ENCODE data around the gene REXO2. TPM values are rescaled to one million over a fixed set of nuclear protein-coding genes. Genes with fewer than 3 reads are reported as not detected.

REXO2 gene
- total RNA-seq, 2 experiments from 2014 or later = 59.9 to 65.0 TPM

- Histone ChIP-seq H3K9me2 (ENCODE audit: insufficient read depth, low read length) (0 out of 2 replicates have a peak, but pooled peaks cover 3% of the 10 kb centered on the region), H3K36me3 (ENCODE audit: insufficient read depth, low read length) (peaks cover 30% of the 10 kb centered on the region), H3K4me1 (ENCODE audit: insufficient read depth, low read length, poor library complexity, severe bottlenecking) (peaks cover 21% of the 10 kb centered on the region), H3K4me3 (ENCODE audit: low read depth, low read length, poor library complexity, severe bottlenecking) (no peak overlapping the region), H3K79me2 (ENCODE audit: insufficient read depth, low read depth, low read length) (peaks cover 16% of the 10 kb centered on the region; the same call in 1 of the 2 replicates), H3K9me3 (ENCODE audit: low read length) (no peaks in the 10 kb centered on the region), H4K20me1 (ENCODE audit: insufficient read depth, low read length) (no peaks in the 10 kb centered on the region), H3K4me2 (ENCODE audit: low read length) (no peak overlapping the region), H2AFZ (ENCODE audit: low read length) (no peak overlapping the region), H3K27ac (ENCODE audit: low read depth, low read length, poor library complexity, severe bottlenecking) (no peak overlapping the region)
- no peak for TF ChIP-seq EZH2phosphoT487 (IDR thresholded peaks at IDR 0.05; ENCODE audit: borderline replicate concordance, low read depth, low read length)
- no peak for TF ChIP-seq CTCF (conservative IDR thresholded peaks at IDR 0.05; ENCODE audit: low read length)
- BruUV-seq (replicated peaks) = no TSS peak
- ChIA-PET POLR2A (interaction anchor here (1.0 to 1.6 kb wide), 2 partner anchors 14 to 48 kb away, joined by 3 to 4 read pairs; no protein-coding TSS in a partner anchor), CTCF (ENCODE audit: unreplicated experiment) (interaction anchor here (0.6 kb wide), 1 partner anchor 543 kb away, joined by 4 read pairs; no protein-coding TSS in a partner anchor)
- intact Hi-C loops (cut with micrococcal nuclease; ENCODE audit: unreplicated experiment) = no loop called here
- no peak for DNase-seq (ENCODE audit: low spot score)
These were observed 2.7 kb downstream of the REXO2 start for GRCh38 chr11:114441921-114442320.

- intact Hi-C loops (cut with micrococcal nuclease; ENCODE audit: unreplicated experiment) = no loop called here
These were observed 3.3 kb downstream of the REXO2 start for GRCh38 chr11:114442536-114442935.

More at GRCh38 chr11:114442536-114442935, 3.3 kb downstream of the REXO2 start:
- Histone ChIP-seq H3K27ac (ENCODE audit: low read depth, low read length, poor library complexity, severe bottlenecking) (no peak overlapping the region), H3K79me2 (ENCODE audit: insufficient read depth, low read depth, low read length) (peaks cover 16% of the 10 kb centered on the region; the same call in 1 of the 2 replicates), H3K4me3 (ENCODE audit: low read depth, low read length, poor library complexity, severe bottlenecking) (no peak overlapping the region), H4K20me1 (ENCODE audit: insufficient read depth, low read length) (no peaks in the 10 kb centered on the region), H3K4me2 (ENCODE audit: low read length) (no peak overlapping the region), H2AFZ (ENCODE audit: low read length) (no peak overlapping the region), H3K4me1 (ENCODE audit: insufficient read depth, low read length, poor library complexity, severe bottlenecking) (peaks cover 21% of the 10 kb centered on the region), H3K9me3 (ENCODE audit: low read length) (no peaks in the 10 kb centered on the region), H3K36me3 (ENCODE audit: insufficient read depth, low read length) (peaks cover 30% of the 10 kb centered on the region), H3K9me2 (ENCODE audit: insufficient read depth, low read length) (0 out of 2 replicates have a peak, but pooled peaks cover 3% of the 10 kb centered on the region)
- TF ChIP-seq EZH2phosphoT487 (IDR thresholded peaks at IDR 0.05; ENCODE audit: borderline replicate concordance, low read depth, low read length) (no peak), CTCF (conservative IDR thresholded peaks at IDR 0.05; ENCODE audit: low read length) (no peak)
- no TSS peak for BruUV-seq (replicated peaks)
- CTCF ChIA-PET (ENCODE audit: unreplicated experiment) = interaction anchor here (0.6 kb wide), 1 partner anchor 543 kb away, joined by 4 read pairs; no protein-coding TSS in a partner anchor
- POLR2A ChIA-PET = interaction anchor here (0.6 to 1.6 kb wide), 6 partner anchors 10 to 1172 kb away, joined by 3 to 6 read pairs (median 3); no protein-coding TSS in a partner anchor
- DNase-seq (ENCODE audit: low spot score) = no peak
